GM08714 (cell line): Measurements from ENCODE around the gene SLC47A1.
"Not testable (repeated sequence)": the region's sequence is repeated elsewhere in the genome, so short reads cannot be mapped to it uniquely, and the experiment has no call there.

Experiments
- H3K4me3 ChIP-seq: fragments of 200-500 bp; sonication (Bioruptor generic); 2 replicates; pipeline ENCODE4 v1.5.1; 2014; ENCODE audit warnings: mild to moderate bottlenecking, low read length, inconsistent platforms
- ZNF274 ChIP-seq: IDR thresholded peaks from 2 replicates; pipeline ENCODE4 v1.6.1; 2012; ENCODE audit warnings: mild to moderate bottlenecking, low read depth, low read length

The SLC47A1 gene

GRCh38 chr17:19533718-19534561, at the start of gene SLC47A1:
Gene SLC47A1, plus strand, starts transcription at chr17:19533854. Its CDS starts 86 bp downstream, at chr17:19533940.
- H3K4me3 ChIP-seq, result peak within 1 kb of the TSS; percentile 51; the same call in 1 of the 2 replicates
- no peak for TF ChIP-seq ZNF274

- no peak for TF ChIP-seq ZNF274
These were observed 47.8 kb upstream of the SLC47A1 start for GRCh38 chr17:19485800-19486340.

GRCh38 chr17:19486351-19487023, 47.2 kb upstream of the SLC47A1 start:
- TF ChIP-seq ZNF274, result no peak
- no peak overlapping the region for H3K4me3 ChIP-seq

More at GRCh38 chr17:19485800-19486340, 47.8 kb upstream of the SLC47A1 start:
- no peak overlapping the region for H3K4me3 ChIP-seq

GRCh38 chr17:19487024-19487600, 46.5 kb upstream of the SLC47A1 start:
- no peak for TF ChIP-seq ZNF274
- no peak overlapping the region for H3K4me3 ChIP-seq

- no peak for TF ChIP-seq ZNF274
- H3K4me3 ChIP-seq, result no peak overlapping the region
These were observed 41.5 kb upstream of the SLC47A1 start for GRCh38 chr17:19492141-19492540.

GRCh38 chr17:19494961-19495806, 38.5 kb upstream of the SLC47A1 start:
- TF ChIP-seq ZNF274, result no peak

GRCh38 chr17:19495828-19496528, 37.7 kb upstream of the SLC47A1 start:
- H3K4me3 ChIP-seq, result no peak overlapping the region
- TF ChIP-seq ZNF274, result no peak

More at GRCh38 chr17:19494961-19495806, 38.5 kb upstream of the SLC47A1 start:
- H3K4me3 ChIP-seq, result no peak overlapping the region

GRCh38 chr17:19497624-19498023, 36.0 kb upstream of the SLC47A1 start:
- no peak for TF ChIP-seq ZNF274
- H3K4me3 ChIP-seq, result no peak overlapping the region

- H3K4me3 ChIP-seq, result no peak overlapping the region
- TF ChIP-seq ZNF274, result no peak
These were observed 32.4 kb upstream of the SLC47A1 start for GRCh38 chr17:19501219-19501618.

GRCh38 chr17:19502517-19502916, 31.1 kb upstream of the SLC47A1 start:
- no peak for TF ChIP-seq ZNF274

GRCh38 chr17:19505561-19505960, 28.1 kb upstream of the SLC47A1 start:
- not testable (repeated sequence) for H3K4me3 ChIP-seq

More at GRCh38 chr17:19502517-19502916, 31.1 kb upstream of the SLC47A1 start:
- H3K4me3 ChIP-seq, result no peak overlapping the region

GRCh38 chr17:19507775-19508576, 25.7 kb upstream of the SLC47A1 start:
- no peak for TF ChIP-seq ZNF274

GRCh38 chr17:19508577-19508867, 25.1 kb upstream of the SLC47A1 start:
- H3K4me3 ChIP-seq, result peak overlapping the region; percentile 80
- no peak for TF ChIP-seq ZNF274

More at GRCh38 chr17:19507775-19508576, 25.7 kb upstream of the SLC47A1 start:
- H3K4me3 ChIP-seq, result peak overlapping the region; percentile 80

GRCh38 chr17:19509281-19509852, 24.3 kb upstream of the SLC47A1 start:
- H3K4me3 ChIP-seq, result not testable (repeated sequence)
